SK-N-SH (cell line): ENCODE results near the gene LMAN1L.

ENCODE experiments used
- RCOR1 ChIP-seq: fragments of 150-350 bp; IDR thresholded peaks from 2 replicates; pipeline ENCODE4 v1.6.1; 2017; ENCODE audit warnings: antibody characterized with exemption, low read length
- SIN3A ChIP-seq: IDR thresholded peaks from 2 replicates; pipeline ENCODE4 v1.6.1; 2012; ENCODE audit warnings: low read depth, mild to moderate bottlenecking, low read length, moderate library complexity, borderline replicate concordance
- TF ChIP-seq, protein P1 (sequence below): IDR thresholded peaks from 2 replicates; pipeline ENCODE4 v1.4.0; 2012; ENCODE audit warnings: low read depth, borderline replicate concordance
- TF ChIP-seq, protein P2 (sequence below): fragments of 200-600 bp; sonication (generic); IDR thresholded peaks from 2 replicates; pipeline ENCODE4 v1.6.1; 2017; ENCODE audit warnings: antibody characterized with exemption, mild to moderate bottlenecking, moderate library complexity

DNA sequence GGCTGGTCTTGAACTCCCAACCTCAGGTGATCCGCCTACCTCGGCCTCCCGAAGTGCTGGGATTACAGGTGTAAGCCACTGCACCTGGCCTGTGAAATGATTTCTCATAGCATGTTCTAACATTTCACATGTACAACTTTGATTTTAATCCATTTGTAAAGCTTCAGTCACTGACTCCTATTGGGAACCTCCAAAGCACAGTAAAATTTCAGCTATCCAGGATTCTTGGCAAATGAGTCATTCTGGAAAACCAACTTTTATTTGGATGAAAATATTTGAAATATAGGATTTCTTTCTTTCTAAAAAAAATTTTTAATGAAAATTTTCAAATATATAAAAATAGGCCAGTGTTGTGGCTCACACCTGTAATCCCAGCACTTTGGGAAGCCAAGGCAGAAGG, 2.7 kb upstream of the LMAN1L start:
- TF ChIP-seq, protein P1, sequence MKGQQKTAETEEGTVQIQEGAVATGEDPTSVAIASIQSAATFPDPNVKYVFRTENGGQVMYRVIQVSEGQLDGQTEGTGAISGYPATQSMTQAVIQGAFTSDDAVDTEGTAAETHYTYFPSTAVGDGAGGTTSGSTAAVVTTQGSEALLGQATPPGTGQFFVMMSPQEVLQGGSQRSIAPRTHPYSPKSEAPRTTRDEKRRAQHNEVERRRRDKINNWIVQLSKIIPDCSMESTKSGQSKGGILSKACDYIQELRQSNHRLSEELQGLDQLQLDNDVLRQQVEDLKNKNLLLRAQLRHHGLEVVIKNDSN, result no peak
- TF ChIP-seq, protein P2, sequence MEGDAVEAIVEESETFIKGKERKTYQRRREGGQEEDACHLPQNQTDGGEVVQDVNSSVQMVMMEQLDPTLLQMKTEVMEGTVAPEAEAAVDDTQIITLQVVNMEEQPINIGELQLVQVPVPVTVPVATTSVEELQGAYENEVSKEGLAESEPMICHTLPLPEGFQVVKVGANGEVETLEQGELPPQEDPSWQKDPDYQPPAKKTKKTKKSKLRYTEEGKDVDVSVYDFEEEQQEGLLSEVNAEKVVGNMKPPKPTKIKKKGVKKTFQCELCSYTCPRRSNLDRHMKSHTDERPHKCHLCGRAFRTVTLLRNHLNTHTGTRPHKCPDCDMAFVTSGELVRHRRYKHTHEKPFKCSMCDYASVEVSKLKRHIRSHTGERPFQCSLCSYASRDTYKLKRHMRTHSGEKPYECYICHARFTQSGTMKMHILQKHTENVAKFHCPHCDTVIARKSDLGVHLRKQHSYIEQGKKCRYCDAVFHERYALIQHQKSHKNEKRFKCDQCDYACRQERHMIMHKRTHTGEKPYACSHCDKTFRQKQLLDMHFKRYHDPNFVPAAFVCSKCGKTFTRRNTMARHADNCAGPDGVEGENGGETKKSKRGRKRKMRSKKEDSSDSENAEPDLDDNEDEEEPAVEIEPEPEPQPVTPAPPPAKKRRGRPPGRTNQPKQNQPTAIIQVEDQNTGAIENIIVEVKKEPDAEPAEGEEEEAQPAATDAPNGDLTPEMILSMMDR, result no peak
- TF ChIP-seq RCOR1 (no peak), SIN3A (no peak)
